ENCODE measurements around the gene HBE1. TPM values are rescaled to one million over a fixed set of nuclear protein-coding genes. Genes with fewer than 3 reads are reported as not detected.

Gene HBE1
- total and polyA plus RNA-seq, 9 of the 15 experiments (the other 6 are each of a cell fraction or from before 2014, with no cell fraction given), result 612 to 10,250 (median 2,181) TPM

DNA sequence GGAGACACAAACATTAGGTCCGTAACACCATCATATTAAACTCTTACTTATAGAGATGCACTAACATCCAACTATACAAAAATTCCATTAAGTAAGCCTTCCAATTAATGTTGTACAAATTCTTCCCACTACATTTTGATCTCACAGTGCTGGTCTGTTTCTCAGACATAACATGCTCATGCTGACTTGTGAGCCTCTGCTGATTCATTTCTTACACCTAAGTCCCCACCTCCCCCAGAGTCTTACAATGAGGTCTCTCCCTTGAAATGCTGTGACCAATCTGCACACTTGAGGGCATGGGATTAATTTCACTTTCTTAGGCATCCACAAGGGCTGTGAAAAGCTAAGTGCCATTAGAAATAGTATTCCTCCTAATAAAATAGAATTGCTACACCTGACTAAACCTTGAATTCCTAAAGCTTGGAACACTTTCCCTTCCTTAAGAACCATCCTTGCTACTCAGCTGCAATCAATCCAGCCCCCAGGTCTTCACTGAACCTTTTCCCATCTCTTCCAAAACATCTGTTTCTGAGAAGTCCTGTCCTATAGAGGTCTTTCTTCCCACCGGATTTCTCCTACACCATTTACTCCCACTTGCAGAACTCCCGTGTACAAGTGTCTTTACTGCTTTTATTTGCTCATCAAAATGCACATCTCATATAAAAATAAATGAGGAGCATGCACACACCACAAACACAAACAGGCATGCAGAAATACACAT is 22.1 kb downstream of the HBE1 start (continued):
- TF ChIP-seq, protein P1, sequence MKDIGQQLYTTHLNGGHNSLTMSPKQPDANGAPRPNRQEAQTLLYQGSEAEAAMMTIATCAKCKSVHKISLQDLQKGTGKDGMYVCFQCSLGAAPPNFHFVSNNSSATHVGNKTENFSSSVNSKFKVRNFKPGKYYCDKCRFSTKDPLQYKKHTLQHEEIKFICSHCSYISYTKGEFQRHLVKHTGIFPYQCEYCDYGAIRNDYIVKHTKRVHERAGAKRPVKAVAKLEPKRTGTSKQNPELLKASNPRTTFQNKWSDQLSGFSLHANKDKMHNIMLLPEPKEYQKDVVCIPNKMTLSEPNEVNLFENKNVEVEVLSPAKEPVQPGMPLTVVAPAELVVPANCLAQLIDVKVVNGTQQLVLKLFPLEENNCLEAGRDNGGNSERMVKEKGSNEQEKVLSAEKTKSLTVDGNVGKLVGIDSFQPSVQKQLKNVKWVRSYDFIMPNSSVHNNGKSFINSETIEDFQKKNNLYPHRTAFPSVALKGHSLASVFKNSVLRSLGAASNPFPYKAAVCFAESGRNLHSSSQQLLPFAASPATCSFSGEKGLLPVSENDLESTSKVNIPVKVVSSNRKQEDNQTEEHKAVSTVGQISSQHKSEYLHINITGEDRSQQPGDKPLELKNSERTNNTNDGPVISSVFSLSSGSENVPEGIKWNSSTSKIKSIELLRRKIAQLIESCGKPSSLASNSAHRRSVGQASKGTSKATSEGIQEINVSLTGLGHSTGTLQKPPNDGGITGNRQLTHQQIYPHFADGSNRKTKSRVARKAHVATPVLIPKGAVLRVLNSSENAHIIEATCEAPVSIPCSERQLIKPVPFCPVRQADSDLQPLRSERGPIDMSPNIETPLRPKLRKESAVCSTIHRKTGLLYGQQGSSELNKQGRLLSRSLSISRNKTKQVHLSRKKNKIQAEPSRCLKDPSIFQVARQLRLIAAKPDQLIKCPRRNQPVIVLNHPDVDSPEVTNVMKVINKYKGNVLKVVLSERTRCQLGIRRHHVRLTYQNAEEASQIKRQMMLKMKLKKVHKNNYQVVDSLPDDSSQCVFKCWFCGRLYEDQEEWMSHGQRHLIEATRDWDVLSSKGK (CRISPR knock-in tag; IDR thresholded peaks at IDR 0.05), result no peak
- no peak for TF ChIP-seq ZNF384 (IDR thresholded peaks at IDR 0.05; ENCODE audit: low read depth, low read length)
- TF ChIP-seq ZNF124 (CRISPR knock-in tag; IDR thresholded peaks at IDR 0.05), result no peak
- no peak for TF ChIP-seq NFATC3 (IDR thresholded peaks at IDR 0.05)
- no peak for TF ChIP-seq SMARCE1 (IDR thresholded peaks at IDR 0.05)
- TF ChIP-seq, protein P2, sequence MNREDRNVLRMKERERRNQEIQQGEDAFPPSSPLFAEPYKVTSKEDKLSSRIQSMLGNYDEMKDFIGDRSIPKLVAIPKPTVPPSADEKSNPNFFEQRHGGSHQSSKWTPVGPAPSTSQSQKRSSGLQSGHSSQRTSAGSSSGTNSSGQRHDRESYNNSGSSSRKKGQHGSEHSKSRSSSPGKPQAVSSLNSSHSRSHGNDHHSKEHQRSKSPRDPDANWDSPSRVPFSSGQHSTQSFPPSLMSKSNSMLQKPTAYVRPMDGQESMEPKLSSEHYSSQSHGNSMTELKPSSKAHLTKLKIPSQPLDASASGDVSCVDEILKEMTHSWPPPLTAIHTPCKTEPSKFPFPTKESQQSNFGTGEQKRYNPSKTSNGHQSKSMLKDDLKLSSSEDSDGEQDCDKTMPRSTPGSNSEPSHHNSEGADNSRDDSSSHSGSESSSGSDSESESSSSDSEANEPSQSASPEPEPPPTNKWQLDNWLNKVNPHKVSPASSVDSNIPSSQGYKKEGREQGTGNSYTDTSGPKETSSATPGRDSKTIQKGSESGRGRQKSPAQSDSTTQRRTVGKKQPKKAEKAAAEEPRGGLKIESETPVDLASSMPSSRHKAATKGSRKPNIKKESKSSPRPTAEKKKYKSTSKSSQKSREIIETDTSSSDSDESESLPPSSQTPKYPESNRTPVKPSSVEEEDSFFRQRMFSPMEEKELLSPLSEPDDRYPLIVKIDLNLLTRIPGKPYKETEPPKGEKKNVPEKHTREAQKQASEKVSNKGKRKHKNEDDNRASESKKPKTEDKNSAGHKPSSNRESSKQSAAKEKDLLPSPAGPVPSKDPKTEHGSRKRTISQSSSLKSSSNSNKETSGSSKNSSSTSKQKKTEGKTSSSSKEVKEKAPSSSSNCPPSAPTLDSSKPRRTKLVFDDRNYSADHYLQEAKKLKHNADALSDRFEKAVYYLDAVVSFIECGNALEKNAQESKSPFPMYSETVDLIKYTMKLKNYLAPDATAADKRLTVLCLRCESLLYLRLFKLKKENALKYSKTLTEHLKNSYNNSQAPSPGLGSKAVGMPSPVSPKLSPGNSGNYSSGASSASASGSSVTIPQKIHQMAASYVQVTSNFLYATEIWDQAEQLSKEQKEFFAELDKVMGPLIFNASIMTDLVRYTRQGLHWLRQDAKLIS (CRISPR knock-in tag; IDR thresholded peaks at IDR 0.05), result no peak
- TF ChIP-seq ZNF778 (CRISPR knock-in tag; IDR thresholded peaks at IDR 0.05), result no peak
- TF ChIP-seq MIER1 (IDR thresholded peaks at IDR 0.05; ENCODE audit: low read depth), result no peak
- 0 out of 2 replicates have a peak, but pooled peaks have one; percentile 55 for TF ChIP-seq MXI1 (IDR thresholded peaks at IDR 0.05; ENCODE audit: low read depth, low read length)
- no peak for TF ChIP-seq STAG1 (CRISPR knock-in tag; IDR thresholded peaks at IDR 0.05; ENCODE audit: borderline replicate concordance)
- TF ChIP-seq CBX8 (IDR thresholded peaks at IDR 0.05; ENCODE audit: borderline replicate concordance, extremely low read depth, low read depth, low read length, poor library complexity, severe bottlenecking), result no peak
- TF ChIP-seq NR1H2 (CRISPR knock-in tag; IDR thresholded peaks at IDR 0.05), result no peak
- TF ChIP-seq CSDE1 (IDR thresholded peaks at IDR 0.05), result no peak
- TF ChIP-seq, protein P3, sequence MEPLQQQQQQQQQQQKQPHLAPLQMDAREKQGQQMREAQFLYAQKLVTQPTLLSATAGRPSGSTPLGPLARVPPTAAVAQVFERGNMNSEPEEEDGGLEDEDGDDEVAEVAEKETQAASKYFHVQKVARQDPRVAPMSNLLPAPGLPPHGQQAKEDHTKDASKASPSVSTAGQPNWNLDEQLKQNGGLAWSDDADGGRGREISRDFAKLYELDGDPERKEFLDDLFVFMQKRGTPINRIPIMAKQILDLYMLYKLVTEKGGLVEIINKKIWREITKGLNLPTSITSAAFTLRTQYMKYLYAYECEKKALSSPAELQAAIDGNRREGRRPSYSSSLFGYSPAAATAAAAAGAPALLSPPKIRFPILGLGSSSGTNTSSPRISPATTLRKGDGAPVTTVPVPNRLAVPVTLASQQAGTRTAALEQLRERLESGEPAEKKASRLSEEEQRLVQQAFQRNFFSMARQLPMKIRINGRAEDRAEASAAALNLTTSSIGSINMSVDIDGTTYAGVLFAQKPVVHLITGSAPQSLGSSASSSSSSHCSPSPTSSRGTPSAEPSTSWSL (CRISPR knock-in tag; IDR thresholded peaks at IDR 0.05; ENCODE audit: borderline replicate concordance), result no peak
- no peak for TF ChIP-seq RAD21 (CRISPR knock-in tag; conservative IDR thresholded peaks at IDR 0.05 in 1 of 2, IDR thresholded peaks at IDR 0.05 in 1 of 2)
- TF ChIP-seq HMGN3 (IDR thresholded peaks at IDR 0.05; ENCODE audit: borderline replicate concordance, extremely low read depth, insufficient read length, low read depth, low read length), result no peak
- TF ChIP-seq JUND (IDR thresholded peaks at IDR 0.05; ENCODE audit: borderline replicate concordance, low read depth, low read length), result peak; percentile 66; the same call in 1 of the 2 replicates
- TF ChIP-seq JUND (tag; IDR thresholded peaks at IDR 0.05; ENCODE audit: borderline replicate concordance, low read depth, low read length), result no peak
- no peak for TF ChIP-seq PHF20 (IDR thresholded peaks at IDR 0.05; ENCODE audit: partially characterized antibody)

Data from K562 (cell line).